SU-DHL-6 (cell line): ENCODE measurements around the gene SRSF5.

Experiments
- H2AFZ ChIP-seq: fragments of 200-600 bp; sonication (generic); 2 replicates; pipeline ENCODE4 v1.6.1; 2014; ENCODE audit warnings: low read depth, mild to moderate bottlenecking, moderate library complexity, mixed read lengths, antibody characterized with exemption, low read length; ENCODE audit not compliant: severe bottlenecking
- H3F3A ChIP-seq: fragments of 200-600 bp; shearing (Covaris generic); 2 replicates; pipeline ENCODE4 v1.6.0; 2016; ENCODE audit warnings: antibody characterized with exemption, mild to moderate bottlenecking; ENCODE audit not compliant: insufficient read depth
- H3K27ac ChIP-seq: fragments of 200-600 bp; sonication (generic); 2 replicates; pipeline ENCODE4 v1.5.1; 2016; ENCODE audit warnings: low read depth, mild to moderate bottlenecking, low read length, moderate library complexity, mixed read lengths
- H3K27me3 ChIP-seq: fragments of 200-600 bp; sonication (generic), shearing (Covaris generic); 2 replicates; pipeline ENCODE4 v1.6.0; 2014; ENCODE audit warnings: mild to moderate bottlenecking, low read length
- H3K36me3 ChIP-seq: fragments of 200-600 bp; sonication (generic); 2 replicates; pipeline ENCODE4 v1.6.1; 2014; ENCODE audit warnings: mild to moderate bottlenecking, low read length, mixed read lengths
- H3K4me2 ChIP-seq: fragments of 300-600, 200-600 bp; shearing (Covaris generic), sonication (generic); 2 replicates; pipeline ENCODE4 v1.6.0; 2014; ENCODE audit warnings: low read length, low read depth, mild to moderate bottlenecking; ENCODE audit not compliant: poor library complexity, severe bottlenecking
- H3K4me3 ChIP-seq: fragments of 200-600 bp; sonication (generic); 2 replicates; pipeline ENCODE4 v1.5.1; 2014; ENCODE audit warnings: antibody characterized with exemption, low read length, mild to moderate bottlenecking, mixed read lengths; ENCODE audit not compliant: insufficient read depth, poor library complexity, severe bottlenecking
- H3K79me2 ChIP-seq: fragments of 200-600 bp; sonication (generic); 2 replicates; pipeline ENCODE4 v1.6.1; 2014; ENCODE audit warnings: mild to moderate bottlenecking, low read length, moderate library complexity; ENCODE audit not compliant: insufficient read depth
- H3K9ac ChIP-seq: fragments of 200-600 bp; sonication (generic); 2 replicates; pipeline ENCODE4 v1.7.0; 2014; ENCODE audit warnings: mild to moderate bottlenecking, low read length
- H3K9me2 ChIP-seq: fragments of 200-600 bp; sonication (generic); replicated peaks from 2 replicates; pipeline ENCODE4 v1.6.1; 2014; ENCODE audit warnings: low read length; ENCODE audit not compliant: insufficient read depth
- H3K9me3 ChIP-seq: fragments of 200-600 bp; sonication (generic); 2 replicates; pipeline ENCODE4 v1.6.1; 2014; ENCODE audit warnings: low read length, mixed read lengths; ENCODE audit not compliant: insufficient read depth
- H4K20me1 ChIP-seq: fragments of 200-600 bp; sonication (generic); 2 replicates; pipeline ENCODE4 v1.6.1; 2014; ENCODE audit warnings: low read depth, mild to moderate bottlenecking, antibody characterized with exemption, low read length, moderate library complexity, mixed read lengths
- CTCF ChIP-seq: fragments of 200-600 bp; sonication (generic); IDR thresholded peaks from one replicate; pipeline ENCODE4 v1.5.1; 2017; ENCODE audit warnings: antibody characterized with exemption, mild to moderate bottlenecking, low read length, moderate library complexity; ENCODE audit not compliant: insufficient read depth, poor library complexity, severe bottlenecking
- EZH2phosphoT487 ChIP-seq: fragments of 200-600 bp; sonication (generic), shearing (Covaris generic); conservative IDR thresholded peaks from 2 replicates; pipeline ENCODE4 v1.6.1; 2018; ENCODE audit warnings: mild to moderate bottlenecking, antibody characterized with exemption, low read length, moderate library complexity, mixed read lengths

Gene SRSF5

GRCh38 chr14:69763761-69764510 lies 3.0 kb upstream of the SRSF5 start:
- Histone ChIP-seq H3F3A (peaks cover 10% of the 10 kb centered on the region; the same call in 1 of the 2 replicates), H3K4me2 (no peak overlapping the region), H3K36me3 (peaks cover 11% of the 10 kb centered on the region), H3K9ac (no peak overlapping the region), H3K79me2 (peaks cover 19% of the 10 kb centered on the region), H3K27me3 (no peaks in the 10 kb centered on the region), H4K20me1 (peaks cover 12% of the 10 kb centered on the region), H2AFZ (no peak overlapping the region), H3K9me3 (no peaks in the 10 kb centered on the region), H3K27ac (no peak overlapping the region), H3K4me3 (no peak overlapping the region), H3K9me2 (no peaks in the 10 kb centered on the region)
- no peak for TF ChIP-seq CTCF
- TF ChIP-seq EZH2phosphoT487 = no peak

- H3K9ac ChIP-seq = peak overlapping the region; percentile 94
- peak overlapping the region; percentile 80 for H3K4me3 ChIP-seq
- peak overlapping the region; percentile 93 for H3K4me2 ChIP-seq
- H3K9me3 ChIP-seq = no peaks in the 10 kb centered on the region
- H3K36me3 ChIP-seq = peaks cover 44% of the 10 kb centered on the region
- H3F3A ChIP-seq = peaks cover 13% of the 10 kb centered on the region; the same call in 1 of the 2 replicates
- H3K27me3 ChIP-seq = no peaks in the 10 kb centered on the region
- no peaks in the 10 kb centered on the region for H3K9me2 ChIP-seq
- H3K79me2 ChIP-seq = peaks cover 42% of the 10 kb centered on the region
- peak overlapping the region; percentile 81 for H2AFZ ChIP-seq
- TF ChIP-seq EZH2phosphoT487 = no peak
- TF ChIP-seq CTCF = no peak
- H3K27ac ChIP-seq = peak overlapping the region; percentile 89
- peaks cover 25% of the 10 kb centered on the region for H4K20me1 ChIP-seq
These were observed 542 bp downstream of the SRSF5 start for GRCh38 chr14:69767369-69767999.

GRCh38 chr14:69768873-69769272 lies 1.9 kb downstream of the SRSF5 start:
- Histone ChIP-seq H3K79me2 (peaks cover 42% of the 10 kb centered on the region), H3K36me3 (peaks cover 56% of the 10 kb centered on the region)

More at GRCh38 chr14:69768873-69769272, 1.9 kb downstream of the SRSF5 start:
- no peak for TF ChIP-seq EZH2phosphoT487
- TF ChIP-seq CTCF = no peak
- peaks cover 25% of the 10 kb centered on the region for H4K20me1 ChIP-seq
- H3K9ac ChIP-seq = no peak overlapping the region
- H2AFZ ChIP-seq = no peak overlapping the region
- no peaks in the 10 kb centered on the region for H3K9me2 ChIP-seq
- no peaks in the 10 kb centered on the region for H3K9me3 ChIP-seq
- H3K27me3 ChIP-seq = no peaks in the 10 kb centered on the region
- no peak overlapping the region for H3K27ac ChIP-seq
- H3K4me3 ChIP-seq = no peak overlapping the region
- H3F3A ChIP-seq = peaks cover 13% of the 10 kb centered on the region; the same call in 1 of the 2 replicates
- H3K4me2 ChIP-seq = peak overlapping the region; percentile 93
